ENCODE measurements around the gene GALNT5. TPM values are rescaled to one million over a fixed set of nuclear protein-coding genes. Genes with fewer than 3 reads are reported as not detected.
A peak's percentile ranks its signal among the peaks of the same experiment; 100 is the strongest.

The GALNT5 gene
- total RNA-seq, 1 donor from 2014 or later, result 0.11 TPM

DNA sequence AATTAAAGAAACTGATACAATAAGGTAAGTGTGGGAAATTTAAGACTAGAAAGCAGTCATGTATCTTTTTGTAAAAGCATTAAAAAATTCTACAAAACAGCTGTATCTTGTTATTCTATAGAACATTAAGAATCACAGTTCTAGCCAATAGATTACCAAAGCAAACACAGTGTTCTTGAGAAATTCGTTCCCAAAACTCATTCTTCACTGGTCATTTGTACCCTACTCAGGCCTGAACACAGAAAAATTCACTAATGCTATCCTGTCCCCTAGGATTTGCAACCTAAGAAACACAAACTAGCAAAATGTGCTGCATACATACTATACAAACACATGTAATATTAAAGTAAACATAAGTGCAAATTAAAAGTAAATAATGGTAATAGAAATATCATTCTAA is 39.0 kb downstream of the GALNT5 start:
- intact Hi-C loops (cut with DNase I), result no loop called here
- Histone ChIP-seq H3K27ac (no peak overlapping the region), H3K4me1 (no peaks in the 10 kb centered on the region), H3K4me3 (no peak overlapping the region), H3K36me3 (no peaks in the 10 kb centered on the region), H3K27me3 (no peaks in the 10 kb centered on the region), H3K9me3 (no peaks in the 10 kb centered on the region)
- TF ChIP-seq, protein P1, sequence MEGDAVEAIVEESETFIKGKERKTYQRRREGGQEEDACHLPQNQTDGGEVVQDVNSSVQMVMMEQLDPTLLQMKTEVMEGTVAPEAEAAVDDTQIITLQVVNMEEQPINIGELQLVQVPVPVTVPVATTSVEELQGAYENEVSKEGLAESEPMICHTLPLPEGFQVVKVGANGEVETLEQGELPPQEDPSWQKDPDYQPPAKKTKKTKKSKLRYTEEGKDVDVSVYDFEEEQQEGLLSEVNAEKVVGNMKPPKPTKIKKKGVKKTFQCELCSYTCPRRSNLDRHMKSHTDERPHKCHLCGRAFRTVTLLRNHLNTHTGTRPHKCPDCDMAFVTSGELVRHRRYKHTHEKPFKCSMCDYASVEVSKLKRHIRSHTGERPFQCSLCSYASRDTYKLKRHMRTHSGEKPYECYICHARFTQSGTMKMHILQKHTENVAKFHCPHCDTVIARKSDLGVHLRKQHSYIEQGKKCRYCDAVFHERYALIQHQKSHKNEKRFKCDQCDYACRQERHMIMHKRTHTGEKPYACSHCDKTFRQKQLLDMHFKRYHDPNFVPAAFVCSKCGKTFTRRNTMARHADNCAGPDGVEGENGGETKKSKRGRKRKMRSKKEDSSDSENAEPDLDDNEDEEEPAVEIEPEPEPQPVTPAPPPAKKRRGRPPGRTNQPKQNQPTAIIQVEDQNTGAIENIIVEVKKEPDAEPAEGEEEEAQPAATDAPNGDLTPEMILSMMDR (IDR thresholded peaks at IDR 0.05), result no peak
- no peak for DNase-seq (ENCODE audit: low spot score in 2 of 2)

- Histone ChIP-seq H3K4me3 (no peak overlapping the region), H3K4me1 (no peaks in the 10 kb centered on the region), H3K36me3 (no peaks in the 10 kb centered on the region), H3K27ac (no peak overlapping the region), H3K27me3 (no peaks in the 10 kb centered on the region), H3K9me3 (no peaks in the 10 kb centered on the region)
- TF ChIP-seq, protein P1 (IDR thresholded peaks at IDR 0.05), result no peak
- no peak for DNase-seq (ENCODE audit: low spot score in 2 of 2)
- intact Hi-C loops (cut with DNase I), result no loop called here
These were observed 39.5 kb downstream of the GALNT5 start for GRCh38 chr2:157296958-157297357.

DNA sequence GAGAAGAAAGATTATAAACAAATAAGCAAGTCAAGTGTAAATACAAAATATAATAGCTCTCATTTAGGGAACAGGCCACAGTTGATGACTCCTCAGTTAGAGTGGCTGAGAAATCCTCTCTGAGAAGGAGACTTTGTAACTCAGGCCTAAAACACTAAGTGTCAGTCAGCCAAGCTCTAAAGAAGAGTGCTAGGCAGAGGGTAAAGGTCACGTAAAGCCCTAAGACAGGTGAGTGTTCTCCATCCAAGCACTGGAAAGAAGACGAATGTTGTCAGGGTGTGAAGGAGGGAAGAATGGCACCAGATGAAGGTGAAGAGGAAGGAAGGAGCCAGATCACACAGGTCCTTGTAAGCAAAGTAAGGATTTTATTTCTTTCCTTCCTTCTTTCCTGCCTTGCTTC is 43.8 kb downstream of the GALNT5 start:
- H3K27me3 ChIP-seq, result no peaks in the 10 kb centered on the region
- no peaks in the 10 kb centered on the region for H3K36me3 ChIP-seq
- intact Hi-C loops (cut with DNase I), result no loop called here
- no peak overlapping the region for H3K4me3 ChIP-seq
- no peaks in the 10 kb centered on the region for H3K4me1 ChIP-seq
- no peak for DNase-seq (ENCODE audit: low spot score in 2 of 2)
- H3K27ac ChIP-seq, result no peak overlapping the region
- TF ChIP-seq, protein P1 (IDR thresholded peaks at IDR 0.05), result no peak
- H3K9me3 ChIP-seq, result no peaks in the 10 kb centered on the region

GRCh38 chr2:157302492-157303099 is 45.1 kb downstream of the GALNT5 start:
- Histone ChIP-seq H3K27me3 (no peaks in the 10 kb centered on the region), H3K9me3 (no peaks in the 10 kb centered on the region), H3K36me3 (no peaks in the 10 kb centered on the region), H3K4me1 (no peaks in the 10 kb centered on the region), H3K4me3 (no peak overlapping the region), H3K27ac (no peak overlapping the region)
- TF ChIP-seq, protein P1 (IDR thresholded peaks at IDR 0.05), result peak; percentile 28 to 77 (median 69)
- intact Hi-C loops (cut with DNase I), result no loop called here
- no peak for DNase-seq (ENCODE audit: low spot score in 2 of 2)

DNA sequence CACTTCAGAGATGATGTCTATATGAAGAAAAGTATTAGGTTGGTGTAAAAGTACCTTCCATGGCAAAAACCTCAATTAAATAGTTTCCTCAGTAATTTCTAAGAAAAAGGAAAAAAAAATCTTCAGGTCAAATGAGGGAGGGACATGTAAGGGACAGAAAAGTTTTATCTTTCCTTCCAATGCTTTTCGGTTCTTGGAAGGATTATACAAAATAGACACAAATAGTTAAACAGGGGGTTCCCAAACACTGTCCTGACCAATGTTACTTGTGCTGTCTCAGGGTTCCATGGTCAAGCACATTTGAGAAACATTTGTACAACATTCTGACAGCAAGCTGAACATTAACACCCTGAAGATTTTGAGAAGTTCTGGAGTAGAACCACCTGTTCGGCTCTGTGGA is 46.1 kb downstream of the GALNT5 start:
- H3K27me3 ChIP-seq, result no peaks in the 10 kb centered on the region
- no peak overlapping the region for H3K27ac ChIP-seq
- intact Hi-C loops (cut with DNase I), result no loop called here
- no peak for DNase-seq (ENCODE audit: low spot score in 2 of 2)
- no peaks in the 10 kb centered on the region for H3K4me1 ChIP-seq
- H3K36me3 ChIP-seq, result no peaks in the 10 kb centered on the region
- H3K4me3 ChIP-seq, result no peak overlapping the region
- TF ChIP-seq, protein P1 (IDR thresholded peaks at IDR 0.05), result no peak
- no peaks in the 10 kb centered on the region for H3K9me3 ChIP-seq

Data from ascending aorta (tissue), 2 donors.